NT2/D1 (cell line): ENCODE data around the gene APPL2.

Source experiments
- SUZ12 ChIP-seq: IDR thresholded peaks from 2 replicates; pipeline ENCODE4 v1.6.1; 2011; ENCODE audit not compliant: insufficient read length, insufficient read depth; ENCODE audit errors: extremely low read depth
- ZNF274 ChIP-seq: IDR thresholded peaks from 2 replicates; pipeline ENCODE4 v1.6.1; 2011; ENCODE audit warnings: mild to moderate bottlenecking, low read depth, low read length

DNA sequence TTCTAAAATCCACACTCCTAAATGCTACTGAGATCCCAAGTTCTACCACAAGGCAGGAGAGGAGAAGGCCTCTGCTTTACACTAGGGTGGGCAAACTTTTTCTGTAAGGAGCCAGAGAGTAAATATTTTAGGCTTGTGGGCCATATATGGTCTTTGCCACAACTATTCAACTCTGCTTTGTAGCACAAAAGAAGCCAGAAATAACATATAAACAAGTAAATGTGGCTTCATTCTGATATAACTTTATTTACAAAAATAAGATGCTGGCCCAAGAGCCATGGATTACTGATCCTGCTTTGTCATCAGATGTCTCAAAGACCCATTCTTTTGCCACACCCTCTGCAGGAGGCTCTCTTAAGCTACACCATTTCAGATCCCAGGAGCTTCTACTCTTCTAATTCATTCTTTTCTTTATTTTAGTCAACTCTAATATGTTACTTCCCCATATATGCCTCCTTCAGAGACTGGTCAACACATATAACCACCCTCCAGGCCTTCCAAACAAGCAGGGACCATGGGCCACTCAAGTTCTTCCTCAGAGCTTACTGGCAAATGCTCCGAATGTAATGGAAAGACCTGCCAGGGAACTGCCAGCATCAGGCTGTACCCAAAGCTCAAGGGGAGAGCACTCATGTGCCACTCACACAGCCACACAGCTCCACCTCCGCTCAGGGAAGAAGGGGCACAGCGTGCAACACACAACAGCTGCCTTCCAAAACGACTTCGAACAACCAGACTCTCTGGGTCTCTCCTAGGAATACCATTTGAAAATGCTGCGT is 15.6 kb downstream of the APPL2 start:
- TF ChIP-seq SUZ12 (no peak), ZNF274 (no peak)
